GM21526 (cell line): ENCODE measurements around the gene NOL3.

Experiments used
- ATAC-seq: cut with Tn5 transposase; IDR thresholded peaks from one replicate; pipeline ENCODE4 v1.9.1; 2021; ENCODE audit warnings: moderate library complexity; ENCODE audit not compliant: unreplicated experiment, low FRiP score

NOL3 gene

GRCh38 chr16:67202426-67202825 lies 32.1 kb downstream of the NOL3 start:
- ATAC-seq: no peak

DNA sequence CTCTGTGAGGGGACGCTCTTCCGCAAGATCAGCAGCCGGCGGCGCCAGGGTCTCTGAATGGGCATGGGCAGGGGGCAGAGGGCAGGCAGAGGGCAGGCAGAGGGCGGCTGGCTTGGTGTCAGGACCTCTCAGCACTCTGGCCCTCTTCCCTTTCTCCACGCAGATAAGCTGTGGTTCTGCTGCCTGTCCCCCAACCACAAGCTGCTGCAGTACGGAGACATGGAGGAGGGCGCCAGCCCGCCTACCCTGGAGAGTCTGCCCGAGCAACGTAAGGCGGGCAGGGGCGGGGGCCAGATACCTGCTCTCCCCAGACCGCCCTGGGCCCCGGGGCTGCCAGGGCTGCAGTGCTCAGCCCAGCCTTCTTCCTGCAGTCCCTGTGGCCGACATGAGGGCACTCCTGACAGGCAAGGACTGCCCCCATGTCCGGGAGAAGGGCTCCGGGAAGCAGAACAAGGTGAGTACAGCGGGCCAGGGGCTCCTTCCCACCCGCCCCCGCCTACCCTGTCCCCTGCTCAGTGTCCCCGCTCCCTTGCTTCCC lies 32.7 kb downstream of the NOL3 start:
- ATAC-seq: no peak

- no peak for ATAC-seq
Measured at GRCh38 chr16:67204076-67204475, 33.7 kb downstream of the NOL3 start.

- no peak for ATAC-seq
Measured at GRCh38 chr16:67206129-67206837, 35.9 kb downstream of the NOL3 start.

GRCh38 chr16:67206838-67207248 lies 36.5 kb downstream of the NOL3 start:
- no peak for ATAC-seq

- no peak for ATAC-seq
Measured at GRCh38 chr16:67207249-67208091, 37.1 kb downstream of the NOL3 start.

DNA sequence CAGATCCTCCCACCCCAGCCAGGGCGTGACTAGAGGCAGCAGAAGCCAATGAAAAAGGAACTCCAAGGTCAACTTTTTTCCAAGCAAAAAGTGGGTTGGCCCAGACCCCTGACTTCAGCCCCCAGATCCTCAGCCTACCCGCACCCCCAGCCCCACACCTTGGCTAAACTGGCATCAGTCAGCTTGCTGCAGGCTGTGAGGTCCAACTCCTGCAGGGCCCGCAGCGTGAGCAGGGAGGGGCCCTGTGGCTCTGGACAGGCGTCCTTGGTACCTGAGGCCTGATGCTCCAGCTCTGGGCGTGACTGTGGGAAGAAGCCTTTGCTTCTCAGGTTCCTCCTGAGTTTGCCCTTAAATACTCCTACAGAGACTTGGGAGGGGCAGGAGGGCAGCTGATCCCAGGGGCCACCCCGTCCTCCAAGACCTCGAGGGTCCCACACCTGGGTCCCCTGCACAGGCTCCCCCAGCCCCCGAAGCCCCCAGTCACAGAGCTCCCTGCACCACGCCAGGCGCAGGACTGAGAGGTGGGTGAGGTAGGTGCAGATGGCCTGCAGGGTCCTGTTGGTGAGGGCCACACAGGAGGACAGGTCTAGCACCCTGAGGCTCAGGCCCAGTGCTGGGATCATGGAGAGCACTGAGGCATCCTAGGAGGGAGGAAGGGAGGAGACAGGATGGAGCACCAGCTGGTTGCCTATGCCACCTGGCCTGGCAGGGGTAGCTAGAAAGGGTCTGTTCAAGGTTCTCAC lies 38.0 kb downstream of the NOL3 start:
- no peak for ATAC-seq

GRCh38 chr16:67209565-67209964 lies 39.2 kb downstream of the NOL3 start:
- ATAC-seq: no peak

DNA sequence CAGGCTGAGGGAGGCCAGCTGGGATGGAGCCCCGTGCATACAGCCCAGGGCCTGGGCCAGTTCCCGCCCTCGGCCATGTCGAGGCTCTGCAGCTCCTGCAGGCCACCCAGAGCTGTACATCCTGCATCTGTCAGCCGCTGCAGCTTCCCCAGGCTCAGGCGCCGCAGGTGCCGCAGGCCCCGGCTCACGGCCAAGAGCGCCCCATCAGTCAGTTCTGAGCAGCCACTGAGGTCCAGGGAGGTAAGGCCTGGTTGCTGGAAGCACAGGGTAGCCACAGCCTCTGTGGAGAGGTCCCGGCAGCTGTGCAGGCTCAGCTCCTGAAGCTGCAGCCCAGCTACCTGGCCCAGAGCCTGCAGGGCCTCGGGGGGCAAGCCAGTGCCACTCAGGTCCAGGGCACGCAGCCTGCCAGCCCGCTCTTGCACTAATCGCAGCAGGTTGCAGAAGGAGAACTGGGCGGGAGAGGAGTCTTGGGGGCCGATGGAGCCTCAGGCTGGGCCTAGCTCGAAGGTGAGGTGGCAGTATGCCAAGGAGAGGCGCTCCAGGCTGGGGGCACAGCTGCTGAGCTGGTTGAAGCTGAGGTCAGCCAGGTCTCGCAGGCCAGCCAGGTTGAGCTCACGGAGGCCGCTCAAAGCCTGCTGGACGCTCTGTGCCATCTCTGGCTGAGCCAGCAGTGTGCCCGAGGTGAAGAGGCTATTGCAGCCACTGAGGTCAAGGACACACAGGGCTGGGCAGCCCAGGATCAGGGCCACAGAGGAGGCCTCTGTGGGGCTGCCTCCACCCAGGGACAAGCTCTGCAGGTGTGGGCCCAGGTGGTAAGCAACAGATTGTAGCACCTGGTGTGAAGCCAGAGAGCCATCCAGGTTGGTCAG lies 40.0 kb downstream of the NOL3 start:
- no peak for ATAC-seq

DNA sequence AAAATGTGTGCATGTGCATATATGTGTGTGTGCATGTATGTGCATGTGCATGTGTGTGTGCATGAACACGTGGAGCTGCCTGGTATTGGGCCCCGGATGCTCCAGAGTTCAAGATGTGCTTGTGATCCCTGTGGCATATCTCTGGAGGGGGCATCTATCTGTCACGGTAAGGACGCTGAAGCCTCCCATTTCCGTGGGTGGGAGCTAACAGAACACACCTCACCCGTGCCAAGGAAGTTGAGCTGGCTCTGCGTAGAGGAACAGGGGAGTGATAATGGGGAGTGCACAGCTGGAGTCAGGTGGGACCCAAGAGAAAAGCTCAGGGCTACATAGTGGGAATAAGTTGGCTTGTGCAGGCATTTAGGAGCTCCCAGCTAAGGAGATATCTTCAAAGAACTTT lies 41.3 kb downstream of the NOL3 start:
- ATAC-seq: no peak

DNA sequence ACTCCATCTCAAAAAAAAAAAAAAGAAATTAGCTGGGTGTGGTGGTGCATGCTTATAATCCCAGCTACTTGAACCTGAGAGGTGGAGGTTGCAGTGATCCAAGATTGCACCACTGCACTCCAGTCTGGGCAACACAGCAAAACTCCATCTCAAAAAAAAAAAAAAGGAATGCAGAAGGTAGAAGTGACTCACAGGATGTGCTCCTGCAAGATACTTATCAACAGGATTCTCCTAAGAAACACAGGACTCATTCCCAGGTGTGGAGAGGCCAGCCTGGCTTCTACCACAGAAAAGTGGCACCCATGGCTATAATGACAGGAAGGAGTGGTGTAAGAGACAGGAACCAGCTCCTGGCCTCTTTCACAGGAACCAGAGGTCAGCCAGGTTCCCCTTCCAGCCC lies 42.4 kb downstream of the NOL3 start:
- no peak for ATAC-seq

DNA sequence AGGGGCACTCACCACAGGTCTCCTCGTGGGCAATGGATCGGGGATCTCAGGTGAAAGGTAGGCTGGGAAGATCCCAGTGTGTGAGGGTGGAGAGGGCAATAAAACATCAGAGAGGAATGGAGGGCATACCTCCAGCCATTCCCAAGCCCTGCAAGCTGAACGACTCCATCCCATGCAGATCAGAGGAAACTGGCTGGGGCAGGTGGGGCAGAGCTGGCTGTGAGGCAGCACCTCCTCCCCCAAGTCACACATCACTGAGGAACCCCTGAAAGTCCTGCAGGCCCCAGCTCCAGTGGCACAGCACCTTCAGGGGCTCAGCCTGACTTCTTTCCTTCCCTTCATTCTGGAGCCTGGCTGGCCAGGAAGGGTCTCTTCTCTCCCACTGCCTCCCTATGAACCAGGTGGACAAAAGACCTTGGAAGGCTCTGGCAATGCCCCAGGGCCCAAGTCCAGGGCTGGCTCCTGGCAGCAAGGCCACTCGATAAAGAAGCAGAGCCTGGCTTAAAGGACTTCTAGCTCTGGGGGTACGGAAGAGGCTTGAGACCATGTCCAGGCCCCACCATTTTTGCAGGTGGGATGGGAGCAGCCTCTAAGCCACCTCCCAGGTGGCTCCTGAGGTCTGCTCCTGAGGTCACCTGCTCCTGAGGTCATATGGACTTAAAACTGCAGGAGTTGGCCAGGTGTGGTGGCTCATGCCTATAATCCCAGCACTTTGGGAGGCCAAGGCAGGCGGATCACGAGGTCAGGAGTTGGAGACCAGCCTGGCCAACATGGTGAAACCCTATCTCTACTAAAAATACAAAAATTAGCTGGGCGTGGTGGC lies 43.1 kb downstream of the NOL3 start:
- no peak for ATAC-seq

GRCh38 chr16:67215706-67216105 lies 45.4 kb downstream of the NOL3 start:
- no peak for ATAC-seq

- no peak for ATAC-seq
Measured at GRCh38 chr16:67216612-67217490, 46.5 kb downstream of the NOL3 start.

DNA sequence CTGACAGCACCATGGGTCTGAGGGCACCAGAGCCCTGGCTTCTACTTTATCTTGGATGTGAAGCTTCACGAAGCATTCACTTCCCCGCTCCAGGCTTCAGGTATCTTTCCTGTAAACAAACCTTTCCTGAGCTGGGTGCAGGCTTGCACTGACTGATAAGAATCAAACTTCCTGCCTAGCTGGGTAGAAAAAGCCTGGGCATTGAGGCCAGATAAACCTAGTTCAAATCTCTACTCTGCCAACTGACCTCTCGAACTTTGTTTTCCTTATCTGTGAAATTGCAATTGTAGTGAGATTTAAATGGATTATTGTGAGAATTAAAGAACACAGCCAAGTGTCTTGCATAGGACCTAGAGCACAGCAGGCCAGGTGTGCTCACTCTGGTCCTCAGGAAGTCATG lies 53.7 kb downstream of the NOL3 start:
- ATAC-seq: no peak
